ENCODE results near the gene ZNF534. TPM values are rescaled to one million over a fixed set of nuclear protein-coding genes. Genes with fewer than 3 reads are reported as not detected.
"Not testable (repeated sequence)": the region's sequence is repeated elsewhere in the genome, so short reads cannot be mapped to it uniquely, and the experiment has no call there.

ZNF534 gene
- total RNA-seq, 2 experiments from 2014 or later, result not detected

GRCh38 chr19:52453324-52454094 is 24.6 kb downstream of the ZNF534 start, which contains the start of gene ZNF578:
ZNF578 (plus strand) TSS chr19:52453553; CDS start chr19:52501846, 48,293 bp downstream.
- ATAC-seq, result peak; percentile 96
- ChIA-PET POLR2A (no interaction called here), CTCF (no interaction called here)
- Mint-ChIP-seq H3K27ac (peak within 1 kb of the TSS; percentile 77), H3K36me3 (ENCODE audit: low read depth) (peaks cover 65% of the 10 kb centered on the region), H3K4me1 (ENCODE audit: low read depth) (peaks cover 16% of the 10 kb centered on the region), H3K4me3 (peak within 1 kb of the TSS; percentile 78), H3K9me3 (peaks cover 69% of the 10 kb centered on the region), H3K27me3 (no peaks in the 10 kb centered on the region)
- intact Hi-C loops (cut with micrococcal nuclease), result no loop called here
- TF ChIP-seq CTCF (IDR thresholded peaks at IDR 0.05), result no peak
- peak; percentile 89 for DNase-seq

- no peak for TF ChIP-seq CTCF (IDR thresholded peaks at IDR 0.05)
- Mint-ChIP-seq H3K27me3 (no peaks in the 10 kb centered on the region), H3K9me3 (peaks cover 66% of the 10 kb centered on the region), H3K36me3 (ENCODE audit: low read depth) (peaks cover 64% of the 10 kb centered on the region), H3K4me1 (ENCODE audit: low read depth) (no peaks in the 10 kb centered on the region), H3K4me3 (no peak overlapping the region), H3K27ac (no peak overlapping the region)
- ChIA-PET CTCF (no interaction called here), POLR2A (interaction anchor here (1.0 kb wide), 1 partner anchor 8 kb away, joined by 3 read pairs; no protein-coding TSS in a partner anchor)
- no peak for DNase-seq
- no peak for ATAC-seq
- intact Hi-C loops (cut with micrococcal nuclease), result no loop called here
Measured at GRCh38 chr19:52464798-52465470, 36.0 kb downstream of the ZNF534 start.

- H3K36me3 Mint-ChIP-seq (ENCODE audit: low read depth), result peaks cover 66% of the 10 kb centered on the region
- intact Hi-C loops (cut with micrococcal nuclease), result no loop called here
- no peaks in the 10 kb centered on the region for H3K4me1 Mint-ChIP-seq (ENCODE audit: low read depth)
- ChIA-PET POLR2A (no interaction called here), CTCF (no interaction called here)
- H3K27ac Mint-ChIP-seq, result no peak overlapping the region
- H3K27me3 Mint-ChIP-seq, result no peaks in the 10 kb centered on the region
- no peak overlapping the region for H3K4me3 Mint-ChIP-seq
- no peak for TF ChIP-seq CTCF (IDR thresholded peaks at IDR 0.05)
- DNase-seq, result no peak
- no peak for ATAC-seq
- H3K9me3 Mint-ChIP-seq, result peaks cover 75% of the 10 kb centered on the region
Measured at GRCh38 chr19:52473655-52474350, 44.9 kb downstream of the ZNF534 start.

GRCh38 chr19:52474351-52475127 is 45.6 kb downstream of the ZNF534 start:
- no peak overlapping the region for H3K27ac Mint-ChIP-seq
- no peaks in the 10 kb centered on the region for H3K4me1 Mint-ChIP-seq (ENCODE audit: low read depth)
- CTCF ChIA-PET, result no interaction called here
- TF ChIP-seq CTCF (IDR thresholded peaks at IDR 0.05), result no peak
- intact Hi-C loops (cut with micrococcal nuclease), result no loop called here
- no peaks in the 10 kb centered on the region for H3K27me3 Mint-ChIP-seq
- POLR2A ChIA-PET, result no interaction called here
- peaks cover 62% of the 10 kb centered on the region for H3K36me3 Mint-ChIP-seq (ENCODE audit: low read depth)
- DNase-seq (no peak), ATAC-seq (no peak)
- no peak overlapping the region for H3K4me3 Mint-ChIP-seq
- peaks cover 72% of the 10 kb centered on the region for H3K9me3 Mint-ChIP-seq

- H3K27me3 Mint-ChIP-seq; H3K4me3 Mint-ChIP-seq; intact Hi-C loops (cut with micrococcal nuclease); CTCF ChIA-PET; H3K27ac Mint-ChIP-seq; H3K4me1 Mint-ChIP-seq (ENCODE audit: low read depth); DNase-seq; POLR2A ChIA-PET; ATAC-seq: not testable (repeated sequence)
- peaks cover 41% of the 10 kb centered on the region for H3K9me3 Mint-ChIP-seq
- peaks cover 28% of the 10 kb centered on the region for H3K36me3 Mint-ChIP-seq (ENCODE audit: low read depth)
Measured at GRCh38 chr19:52484111-52484743, 55.3 kb downstream of the ZNF534 start.

- H3K36me3 Mint-ChIP-seq (ENCODE audit: low read depth), result peaks cover 27% of the 10 kb centered on the region
- H3K27ac Mint-ChIP-seq; CTCF ChIA-PET; H3K27me3 Mint-ChIP-seq; H3K4me1 Mint-ChIP-seq (ENCODE audit: low read depth); POLR2A ChIA-PET; intact Hi-C loops (cut with micrococcal nuclease); ATAC-seq; H3K4me3 Mint-ChIP-seq; DNase-seq: not testable (repeated sequence)
- H3K9me3 Mint-ChIP-seq, result peaks cover 45% of the 10 kb centered on the region
Measured at GRCh38 chr19:52485064-52485463, 56.1 kb downstream of the ZNF534 start.

GRCh38 chr19:52485561-52486240 is 56.8 kb downstream of the ZNF534 start:
- POLR2A ChIA-PET; H3K27me3 Mint-ChIP-seq; H3K27ac Mint-ChIP-seq; CTCF ChIA-PET; intact Hi-C loops (cut with micrococcal nuclease); H3K4me1 Mint-ChIP-seq (ENCODE audit: low read depth); H3K4me3 Mint-ChIP-seq; DNase-seq; ATAC-seq: not testable (repeated sequence)
- Mint-ChIP-seq H3K9me3 (peaks cover 45% of the 10 kb centered on the region), H3K36me3 (ENCODE audit: low read depth) (peaks cover 27% of the 10 kb centered on the region)

All from activated CD8-positive, alpha-beta T cell treated with anti-CD3 and anti-CD28 coated beads for 36 hours (primary cell).